TTC549 (cell line): ENCODE data around the gene TMEM140.
"Not testable (repeated sequence)": the region's sequence is repeated elsewhere in the genome, so short reads cannot be mapped to it uniquely, and the experiment has no call there.

Experiments
- FAIRE-seq: peaks from 2 replicates; lab custom pipeline; 2012; peaks lifted over from hg19 to GRCh38; lab: Jason Lieb, UNC

TMEM140 gene

GRCh38 chr7:135158874-135159273 is 11.0 kb downstream of the TMEM140 start:
- no peak for FAIRE-seq

- no peak for FAIRE-seq
Observed at GRCh38 chr7:135159359-135160085, 11.7 kb downstream of the TMEM140 start.

- no peak for FAIRE-seq
Observed at GRCh38 chr7:135160098-135160857, 12.4 kb downstream of the TMEM140 start.

GRCh38 chr7:135160858-135161653 is 13.2 kb downstream of the TMEM140 start:
- FAIRE-seq, result no peak

GRCh38 chr7:135161669-135162068 is 13.8 kb downstream of the TMEM140 start:
- FAIRE-seq, result no peak

GRCh38 chr7:135162382-135163001 is 14.6 kb downstream of the TMEM140 start:
- no peak for FAIRE-seq

- FAIRE-seq, result no peak
Observed at GRCh38 chr7:135164357-135165061, 16.6 kb downstream of the TMEM140 start.

GRCh38 chr7:135165862-135166261 is 18.0 kb downstream of the TMEM140 start:
- no peak for FAIRE-seq

GRCh38 chr7:135166338-135166990 is 18.6 kb downstream of the TMEM140 start:
- FAIRE-seq, result no peak

GRCh38 chr7:135167365-135167917 is 19.6 kb downstream of the TMEM140 start:
- no peak for FAIRE-seq

- FAIRE-seq, result no peak
Observed at GRCh38 chr7:135168001-135168400, 20.1 kb downstream of the TMEM140 start.

GRCh38 chr7:135168489-135169140 is 20.7 kb downstream of the TMEM140 start:
- no peak for FAIRE-seq

- no peak for FAIRE-seq
Observed at GRCh38 chr7:135169141-135169963, 21.5 kb downstream of the TMEM140 start.

- no peak for FAIRE-seq
Observed at GRCh38 chr7:135169964-135170273, 22.0 kb downstream of the TMEM140 start.

GRCh38 chr7:135170274-135170997 is 22.6 kb downstream of the TMEM140 start, which contains the start of gene CYREN:
Gene CYREN (minus strand): TSS chr7:135170707. CDS start chr7:135168922, 1,785 bp downstream.
- FAIRE-seq, result no peak

GRCh38 chr7:135170998-135171481 is 23.2 kb downstream of the TMEM140 start:
- not testable (repeated sequence) for FAIRE-seq

- not testable (repeated sequence) for FAIRE-seq
Observed at GRCh38 chr7:135171581-135172291, 23.9 kb downstream of the TMEM140 start.

GRCh38 chr7:135173916-135174315 is 26.0 kb downstream of the TMEM140 start:
- not testable (repeated sequence) for FAIRE-seq
